Osteoblast (primary cell): ENCODE data around the gene ZNF337. TPM values are rescaled to one million over a fixed set of nuclear protein-coding genes. Genes with fewer than 3 reads are reported as not detected.

Source experiments
- DNase-seq: peaks from one replicate; pipeline ENCODE4 v3.0.0; 2011; ENCODE audit warnings: low spot score, mixed read lengths; ENCODE audit not compliant: insufficient read length; ENCODE audit errors: missing footprints
- H2AFZ ChIP-seq: 2 replicates; pipeline ENCODE4 v1.6.0; 2011; ENCODE audit warnings: mild to moderate bottlenecking, low read length
- H3K27ac ChIP-seq: 2 replicates; pipeline ENCODE4 v1.5.1; 2011; ENCODE audit warnings: mild to moderate bottlenecking, low read depth, low read length, moderate library complexity
- H3K27me3 ChIP-seq: 2 replicates; pipeline ENCODE4 v1.6.0; 2012; ENCODE audit warnings: mild to moderate bottlenecking, control low read depth, inconsistent platforms, low read length, moderate library complexity; ENCODE audit not compliant: insufficient read depth
- H3K36me3 ChIP-seq: 2 replicates; pipeline ENCODE4 v1.5.1; 2011; ENCODE audit warnings: mild to moderate bottlenecking, low read length, control low read depth, moderate library complexity; ENCODE audit not compliant: insufficient read depth
- H3K4me1 ChIP-seq: 2 replicates; pipeline ENCODE4 v1.5.1; 2011; ENCODE audit warnings: mild to moderate bottlenecking, low read length, control low read depth, moderate library complexity; ENCODE audit not compliant: insufficient read depth
- H3K4me2 ChIP-seq: 2 replicates; pipeline ENCODE4 v1.6.0; 2011; ENCODE audit warnings: mild to moderate bottlenecking, low read length; ENCODE audit not compliant: insufficient read depth
- H3K4me3 ChIP-seq: fragments of 200-600 bp; sonication (generic); 3 replicates; pipeline ENCODE4 v1.5.1; 2012; ENCODE audit warnings: mild to moderate bottlenecking, low read length, inconsistent platforms; ENCODE audit not compliant: insufficient read depth
- H3K79me2 ChIP-seq: 2 replicates; pipeline ENCODE4 v1.6.0; 2012; ENCODE audit warnings: mild to moderate bottlenecking, low read length, control low read depth, inconsistent platforms; ENCODE audit not compliant: insufficient read depth
- H3K9me3 ChIP-seq: 2 replicates; pipeline ENCODE4 v1.5.1; 2011; ENCODE audit warnings: low read depth, low read length, control low read depth
- H4K20me1 ChIP-seq: 2 replicates; pipeline ENCODE4 v1.6.0; 2012; ENCODE audit warnings: mild to moderate bottlenecking, low read length, control low read depth; ENCODE audit not compliant: insufficient read depth
- total RNA-seq: library from RNA; depleted of rRNA; stranded (reverse); fragments of >200 nt; gene quantifications from 2 replicates; pipeline ENCODE4 v1.2.3, GENCODE V29; 2012
- TF ChIP-seq, protein P1 (sequence below): IDR thresholded peaks from 2 replicates; pipeline ENCODE4 v1.5.1; 2011; ENCODE audit warnings: mild to moderate bottlenecking, low read depth, low read length, moderate library complexity; ENCODE audit errors: extremely low read depth

ZNF337 gene
- total RNA-seq, result 8.3 and 9.7 TPM in 2 replicates

DNA sequence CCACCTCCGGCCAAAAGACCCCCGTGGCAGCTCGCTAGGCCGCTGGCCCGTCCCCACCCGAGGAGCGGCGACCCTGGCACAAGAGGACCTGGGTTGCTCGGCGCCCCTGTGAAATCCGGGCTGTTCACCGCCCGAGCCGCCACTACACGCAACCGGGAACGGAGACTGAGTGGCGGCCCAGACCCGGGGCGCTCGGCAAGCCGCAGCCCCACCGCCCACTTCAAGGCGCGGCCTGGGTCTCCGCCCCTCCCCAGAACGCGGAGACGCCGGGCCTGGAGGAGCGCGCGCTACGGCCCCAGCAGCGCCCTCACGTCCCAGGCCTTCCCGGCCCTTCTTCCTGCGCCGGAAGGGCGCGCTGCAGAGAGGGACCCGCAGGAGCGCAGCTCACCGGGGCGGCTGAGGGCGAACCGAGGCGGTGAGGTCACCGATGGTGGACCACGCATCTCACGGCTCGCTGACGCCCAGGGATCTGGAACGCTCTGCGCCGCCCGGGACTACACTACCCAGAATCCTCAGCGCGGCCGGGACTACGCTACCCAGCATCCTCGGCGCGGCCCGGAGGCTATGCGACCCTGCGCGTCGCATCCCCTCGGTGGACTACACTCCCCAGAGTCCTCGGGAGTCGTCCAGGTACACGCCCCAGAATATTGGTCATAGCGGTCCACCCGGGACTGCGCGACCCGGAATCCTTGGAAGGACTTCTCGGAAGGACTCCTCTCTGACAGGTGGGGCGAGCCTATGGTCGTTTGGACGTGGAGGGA, at the start of gene ZNF337:
ZNF337 (minus strand) TSS at position 483 of the 761 bp plus-strand sequence. CDS start 10,436 bp downstream, outside the sequence.
- peaks cover 30% of the 10 kb centered on the region for H3K79me2 ChIP-seq
- H3K27ac ChIP-seq, result peak within 1 kb of the TSS; percentile 74
- DNase-seq, result peak; percentile 97
- H4K20me1 ChIP-seq, result peaks cover 4% of the 10 kb centered on the region
- peak within 1 kb of the TSS; percentile 94 for H2AFZ ChIP-seq
- H3K9me3 ChIP-seq, result no peaks in the 10 kb centered on the region
- peak within 1 kb of the TSS; percentile 87 for H3K4me2 ChIP-seq
- peaks cover 2% of the 10 kb centered on the region for H3K4me1 ChIP-seq
- peaks cover 4% of the 10 kb centered on the region for H3K36me3 ChIP-seq
- no peaks in the 10 kb centered on the region for H3K27me3 ChIP-seq
- peak within 1 kb of the TSS; percentile 93 for H3K4me3 ChIP-seq
- TF ChIP-seq, protein P1, sequence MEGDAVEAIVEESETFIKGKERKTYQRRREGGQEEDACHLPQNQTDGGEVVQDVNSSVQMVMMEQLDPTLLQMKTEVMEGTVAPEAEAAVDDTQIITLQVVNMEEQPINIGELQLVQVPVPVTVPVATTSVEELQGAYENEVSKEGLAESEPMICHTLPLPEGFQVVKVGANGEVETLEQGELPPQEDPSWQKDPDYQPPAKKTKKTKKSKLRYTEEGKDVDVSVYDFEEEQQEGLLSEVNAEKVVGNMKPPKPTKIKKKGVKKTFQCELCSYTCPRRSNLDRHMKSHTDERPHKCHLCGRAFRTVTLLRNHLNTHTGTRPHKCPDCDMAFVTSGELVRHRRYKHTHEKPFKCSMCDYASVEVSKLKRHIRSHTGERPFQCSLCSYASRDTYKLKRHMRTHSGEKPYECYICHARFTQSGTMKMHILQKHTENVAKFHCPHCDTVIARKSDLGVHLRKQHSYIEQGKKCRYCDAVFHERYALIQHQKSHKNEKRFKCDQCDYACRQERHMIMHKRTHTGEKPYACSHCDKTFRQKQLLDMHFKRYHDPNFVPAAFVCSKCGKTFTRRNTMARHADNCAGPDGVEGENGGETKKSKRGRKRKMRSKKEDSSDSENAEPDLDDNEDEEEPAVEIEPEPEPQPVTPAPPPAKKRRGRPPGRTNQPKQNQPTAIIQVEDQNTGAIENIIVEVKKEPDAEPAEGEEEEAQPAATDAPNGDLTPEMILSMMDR, result no peak

DNA sequence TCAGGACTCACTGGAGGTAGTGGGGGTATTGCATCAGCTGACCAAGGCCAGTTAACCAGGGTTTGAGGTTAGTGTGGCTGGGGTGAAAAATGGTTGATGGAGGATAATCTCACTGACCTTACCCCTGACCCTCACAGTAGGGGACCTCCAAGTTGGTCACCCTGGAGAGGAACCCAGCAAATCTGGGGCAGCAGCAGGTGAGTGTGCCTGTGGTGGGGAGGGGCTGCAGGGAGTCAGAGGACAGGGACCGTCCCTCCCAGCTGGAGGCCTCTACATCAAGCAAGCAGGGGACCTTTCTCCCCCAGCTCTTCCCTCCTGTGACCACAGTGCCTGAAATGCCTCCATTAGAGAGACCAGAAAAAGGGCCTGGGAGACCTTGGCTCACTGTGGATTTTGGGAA, 49.1 kb upstream of the ZNF337 start:
- Histone ChIP-seq H3K36me3 (no peaks in the 10 kb centered on the region), H2AFZ (no peak overlapping the region), H3K4me1 (no peaks in the 10 kb centered on the region), H3K27me3 (no peaks in the 10 kb centered on the region), H3K27ac (no peak overlapping the region), H3K9me3 (no peaks in the 10 kb centered on the region), H3K4me3 (no peak overlapping the region), H3K79me2 (no peaks in the 10 kb centered on the region), H3K4me2 (no peak overlapping the region), H4K20me1 (no peaks in the 10 kb centered on the region)
- DNase-seq, result peak; percentile 37
- TF ChIP-seq, protein P1, result no peak

DNA sequence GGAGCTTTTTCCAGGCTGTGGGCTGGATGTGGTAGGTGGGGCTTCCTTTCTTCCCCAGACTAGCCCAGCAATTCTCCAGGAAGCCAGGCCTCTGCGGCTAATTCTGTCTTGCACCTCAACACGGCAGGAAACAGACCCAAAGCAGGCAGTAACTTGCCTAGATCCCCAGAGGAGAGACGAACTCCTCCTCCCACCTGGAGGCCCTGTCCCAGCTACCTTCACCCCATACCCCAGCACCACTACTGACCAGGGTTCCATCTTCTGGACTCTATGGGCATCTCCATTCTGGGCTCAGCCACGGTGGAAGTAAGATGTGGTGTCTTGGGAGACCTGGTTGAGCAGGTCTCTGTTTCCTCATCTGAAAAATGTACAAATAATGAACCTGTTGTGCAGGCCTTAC, 48.4 kb upstream of the ZNF337 start:
- H3K9me3 ChIP-seq, result no peaks in the 10 kb centered on the region
- no peaks in the 10 kb centered on the region for H3K79me2 ChIP-seq
- H3K4me1 ChIP-seq, result no peaks in the 10 kb centered on the region
- no peak overlapping the region for H3K27ac ChIP-seq
- no peaks in the 10 kb centered on the region for H3K27me3 ChIP-seq
- H3K36me3 ChIP-seq, result no peaks in the 10 kb centered on the region
- H3K4me3 ChIP-seq, result no peak overlapping the region
- no peak overlapping the region for H3K4me2 ChIP-seq
- H2AFZ ChIP-seq, result no peak overlapping the region
- DNase-seq, result peak; percentile 48
- TF ChIP-seq, protein P1, result no peak
- no peaks in the 10 kb centered on the region for H4K20me1 ChIP-seq

DNA sequence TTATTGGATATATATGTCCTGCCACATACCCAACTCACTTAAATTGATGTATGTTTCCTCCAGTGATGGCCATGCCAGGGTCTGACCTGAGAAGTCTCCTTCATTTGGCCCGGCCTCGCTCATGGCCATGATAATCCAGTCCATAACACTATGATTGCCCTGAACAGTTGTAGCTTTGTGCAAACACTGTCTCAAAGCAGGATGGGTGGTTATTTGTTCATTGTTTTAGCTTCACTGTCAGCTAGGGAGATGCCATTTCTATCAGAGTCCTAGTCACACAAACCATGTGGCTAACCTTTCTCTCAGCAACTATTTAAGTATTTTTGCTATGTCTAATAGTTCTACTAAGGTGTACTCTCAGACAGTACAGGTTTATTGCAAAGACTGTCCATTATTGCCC, 47.6 kb upstream of the ZNF337 start:
- H3K4me1 ChIP-seq, result no peaks in the 10 kb centered on the region
- no peaks in the 10 kb centered on the region for H3K9me3 ChIP-seq
- no peaks in the 10 kb centered on the region for H3K79me2 ChIP-seq
- no peak overlapping the region for H3K4me2 ChIP-seq
- TF ChIP-seq, protein P1, result no peak
- no peaks in the 10 kb centered on the region for H3K36me3 ChIP-seq
- no peak overlapping the region for H2AFZ ChIP-seq
- no peaks in the 10 kb centered on the region for H4K20me1 ChIP-seq
- H3K27me3 ChIP-seq, result no peaks in the 10 kb centered on the region
- no peak overlapping the region for H3K27ac ChIP-seq
- DNase-seq, result no peak
- no peak overlapping the region for H3K4me3 ChIP-seq
